Liver (tissue), 9 donors: Measurements from ENCODE around the gene CACNG8. TPM values are rescaled to one million over a fixed set of nuclear protein-coding genes. Genes with fewer than 3 reads are reported as not detected.

Experiments used
- DNase-seq: peaks from one replicate; pipeline ENCODE4 v3.0.0-alpha.2; 2017; ENCODE audit warnings: low spot score
- H3K27ac ChIP-seq, 2 donors: one replicate each; pipeline ENCODE4 v1.7.0; 2013; ENCODE audit warnings: inconsistent platforms in 2 of 2, low read length in 2 of 2, control low read depth in 1 of 2, low read depth in 1 of 2, mild to moderate bottlenecking in 1 of 2
- H3K27me3 ChIP-seq, 4 donors: one replicate each; pipeline versions ENCODE4 v1.6.1 to v1.7.0; 2013; ENCODE audit warnings: low read length in 3 of 4, inconsistent platforms in 1 of 4, mild to moderate bottlenecking in 1 of 4, moderate library complexity in 1 of 4; ENCODE audit not compliant: control insufficient read depth in 4 of 4, insufficient read depth in 4 of 4
- H3K36me3 ChIP-seq, 4 donors: one replicate each; pipeline versions ENCODE4 v1.6.1 to v1.7.0; 2013; ENCODE audit warnings: low read length in 3 of 4, mild to moderate bottlenecking in 3 of 4, low read depth in 1 of 4, moderate library complexity in 1 of 4; ENCODE audit not compliant: control insufficient read depth in 4 of 4, insufficient read depth in 3 of 4
- H3K4me1 ChIP-seq, 4 donors: one replicate each; pipeline versions ENCODE4 v1.6.1 to v1.7.0; 2013; ENCODE audit warnings: low read length in 3 of 4, mild to moderate bottlenecking in 3 of 4, moderate library complexity in 1 of 4; ENCODE audit not compliant: control insufficient read depth in 4 of 4, insufficient read depth in 4 of 4
- H3K4me3 ChIP-seq, 3 donors: one replicate each; pipeline versions ENCODE4 v1.6.1 to v1.7.0; 2013; ENCODE audit warnings: low read length in 3 of 3, control low read depth in 1 of 3, low read depth in 1 of 3, mild to moderate bottlenecking in 1 of 3
- H3K9ac ChIP-seq, 2 donors: one replicate each; pipeline ENCODE4 v1.7.0; 2013; ENCODE audit warnings: low read length in 2 of 2, mild to moderate bottlenecking in 2 of 2, moderate library complexity in 2 of 2, control low read depth in 1 of 2, low read depth in 1 of 2
- H3K9me3 ChIP-seq, 4 donors: one replicate each; pipeline versions ENCODE4 v1.6.1 to v1.7.0; 2013; ENCODE audit warnings: low read length in 3 of 4; ENCODE audit not compliant: control insufficient read depth in 4 of 4
- CTCF ChIP-seq: fragments of 150-350 bp; IDR thresholded peaks from 2 replicates; pipeline ENCODE4 v1.5.1; 2017; ENCODE audit warnings: improper control_type of control experiment, low read depth, low read length; ENCODE audit not compliant: missing input control
- EGR1 ChIP-seq, 2 donors: IDR thresholded peaks; 2 replicates each; pipeline ENCODE4 v1.6.1; 2016 to 2018; ENCODE audit warnings: antibody characterized with exemption in 2 of 2, low read depth in 2 of 2
- FOXA1 ChIP-seq: IDR thresholded peaks from 2 replicates; pipeline ENCODE4 v1.6.1; 2016; ENCODE audit warnings: antibody characterized with exemption
- FOXA2 ChIP-seq: IDR thresholded peaks from 2 replicates; pipeline ENCODE4 v1.6.1; 2016; ENCODE audit warnings: antibody characterized with exemption
- GABPA ChIP-seq, 2 donors: IDR thresholded peaks in 1 of 2; conservative IDR thresholded peaks in 1 of 2; 2 replicates each; pipeline ENCODE4 v1.6.1; 2016; ENCODE audit warnings: antibody characterized with exemption in 2 of 2, mild to moderate bottlenecking in 1 of 2, moderate library complexity in 1 of 2
- HNF4A ChIP-seq, 2 donors: conservative IDR thresholded peaks; 2 replicates each; pipeline ENCODE4 v1.6.1; 2016; ENCODE audit warnings: antibody characterized with exemption in 2 of 2, mild to moderate bottlenecking in 2 of 2
- HNF4G ChIP-seq: IDR thresholded peaks from 2 replicates; pipeline ENCODE4 v1.6.1; 2016; ENCODE audit warnings: antibody characterized with exemption
- MAX ChIP-seq: IDR thresholded peaks from 2 replicates; pipeline ENCODE4 v1.6.1; 2016; ENCODE audit warnings: antibody characterized with exemption
- NR2F2 ChIP-seq: IDR thresholded peaks from 2 replicates; pipeline ENCODE4 v1.6.1; 2016; ENCODE audit warnings: antibody characterized with exemption
- RAD21 ChIP-seq, 2 donors: IDR thresholded peaks; 2 replicates each; pipeline ENCODE4 v1.6.1; 2016; ENCODE audit warnings: antibody characterized with exemption in 2 of 2, mild to moderate bottlenecking in 2 of 2
- REST ChIP-seq: IDR thresholded peaks from 2 replicates; pipeline ENCODE4 v1.6.1; 2016; ENCODE audit warnings: antibody characterized with exemption, mild to moderate bottlenecking
- RXRA ChIP-seq, 2 donors: IDR thresholded peaks; 2 replicates each; pipeline ENCODE4 v1.6.1; 2017 to 2018; ENCODE audit warnings: antibody characterized with exemption in 2 of 2, mild to moderate bottlenecking in 1 of 2
- SP1 ChIP-seq: IDR thresholded peaks from 2 replicates; pipeline ENCODE4 v1.6.1; 2018; ENCODE audit warnings: antibody characterized with exemption, mild to moderate bottlenecking
- TAF1 ChIP-seq: conservative IDR thresholded peaks from 2 replicates; pipeline ENCODE4 v1.6.1; 2016; ENCODE audit warnings: antibody characterized with exemption, mild to moderate bottlenecking
- YY1 ChIP-seq: IDR thresholded peaks from 2 replicates; pipeline ENCODE4 v1.6.1; 2016; ENCODE audit warnings: antibody characterized with exemption, mild to moderate bottlenecking
- ZBTB33 ChIP-seq: IDR thresholded peaks from 2 replicates; pipeline ENCODE4 v1.6.1; 2016; ENCODE audit warnings: antibody characterized with exemption
- WGBS: extraction: QIAGEN DNeasy Blood & Tissue Kit; methylation state at CpG from one replicate; pipeline ENCODE4 v1.1.7; 2013; 5-methylcytosine and 5-hydroxymethylcytosine counted together
- polyA plus RNA-seq, 2 donors: library from polyadenylated mRNA; stranded (reverse) in 1 of 2; unstranded in 1 of 2; fragments of 200-250 nt in 1 of 2; fragments of >200 nt in 1 of 2; fragmentation: Nextera tagmentation in 1 of 2; extraction: Ambion mirVana in 1 of 2; gene quantifications; one replicate each; pipeline versions ENCODE4 v1.2.1 to v1.2.3, GENCODE V29; 2013 to 2015
- total RNA-seq, 2 donors: library from RNA; depleted of rRNA; stranded (reverse); fragments of >200 nt; gene quantifications; one replicate each; pipeline ENCODE4 v1.2.3, GENCODE V29; 2014
- donor health status: healthy.
- donor health status: healthy.
- donor health status: healthy.
- donor health status: healthy.
- donor health status: healthy.

Gene CACNG8
- total and polyA plus RNA-seq, 4 donors: under 0.01 TPM; not detected in 3

GRCh38 chr19:54014920-54015560 lies 52.3 kb downstream of the CACNG8 start:
- H3K27ac ChIP-seq: no peak overlapping the region
- no peak for DNase-seq
- 39% methylated on average over 19 of the region's 19 CpGs for WGBS
- H3K27me3 ChIP-seq: peaks cover 0 to 2% (median 1%) of the 10 kb centered on the region in 4 donors
- no peaks in the 10 kb centered on the region for H3K36me3 ChIP-seq
- TF ChIP-seq HNF4A (conservative IDR thresholded peaks at IDR 0.05): no peak
- TF ChIP-seq FOXA1: no peak
- no peak for TF ChIP-seq RAD21 (IDR thresholded peaks at IDR 0.05)
- no peak for TF ChIP-seq NR2F2
- no peak for TF ChIP-seq GABPA (IDR thresholded peaks at IDR 0.05 in 1 of 2, conservative IDR thresholded peaks at IDR 0.05 in 1 of 2)
- no peak for TF ChIP-seq EGR1 (IDR thresholded peaks at IDR 0.05; ENCODE audit: low read depth in 2 of 2)
- TF ChIP-seq ZBTB33: no peak
- no peak for TF ChIP-seq HNF4G
- TF ChIP-seq SP1: no peak
- no peak for TF ChIP-seq FOXA2
- TF ChIP-seq CTCF: no peak
- TF ChIP-seq RXRA (IDR thresholded peaks at IDR 0.05): no peak
- TF ChIP-seq REST: no peak
- TF ChIP-seq MAX: no peak
- TF ChIP-seq TAF1: no peak
- no peak for TF ChIP-seq YY1
- H3K9ac ChIP-seq: no peak overlapping the region
- H3K9me3 ChIP-seq: no peaks in the 10 kb centered on the region
- H3K4me3 ChIP-seq: no peak overlapping the region
- H3K4me1 ChIP-seq: peaks cover 0 to 2% (median 0%) of the 10 kb centered on the region in 4 donors

GRCh38 chr19:54017261-54017660 lies 54.5 kb downstream of the CACNG8 start:
- DNase-seq: no peak
- H3K27ac ChIP-seq: no peak overlapping the region
- H3K4me1 ChIP-seq: peaks cover 0 to 2% (median 0%) of the 10 kb centered on the region in 4 donors
- H3K9ac ChIP-seq: no peak overlapping the region
- no peaks in the 10 kb centered on the region for H3K36me3 ChIP-seq
- H3K27me3 ChIP-seq: no peaks in the 10 kb centered on the region
- H3K4me3 ChIP-seq: no peak overlapping the region
- TF ChIP-seq HNF4G: no peak
- no peaks in the 10 kb centered on the region for H3K9me3 ChIP-seq
- 82% methylated on average over 4 of the region's 4 CpGs for WGBS
